ENCODE measurements around the gene ST7L.
"Not testable (repeated sequence)": the region's sequence is repeated elsewhere in the genome, so short reads cannot be mapped to it uniquely, and the experiment has no call there.

Gene ST7L

DNA sequence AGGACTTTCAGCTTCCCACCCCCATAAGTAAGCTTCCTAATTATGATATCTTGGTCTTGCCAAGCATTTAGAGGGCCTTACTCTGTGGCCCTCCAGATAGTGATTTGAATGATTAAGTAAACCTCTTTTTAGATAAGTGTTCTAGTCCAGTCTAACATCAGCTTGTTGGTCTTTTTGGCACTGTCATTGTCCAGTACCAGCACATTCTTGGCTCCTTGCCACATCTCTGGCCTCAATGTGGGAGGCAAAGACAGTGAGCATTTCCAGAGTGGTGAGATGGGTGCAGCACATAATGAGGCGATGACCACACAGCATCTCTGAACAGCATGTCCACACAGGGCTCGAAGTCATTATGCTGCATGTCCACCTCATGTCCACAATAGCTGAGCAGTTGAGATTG is 6.8 kb upstream of the ST7L start:
- POLR2A ChIA-PET: no interaction called here
- no peak for DNase-seq (ENCODE audit: low read depth, low spot score)
- no peak overlapping the region for H3K4me3 ChIP-seq (ENCODE audit: low read depth, low read length)
- CTCF ChIA-PET: interaction anchor here (0.7 to 1.2 kb wide), 3 partner anchors 11 to 159 kb away, joined by 3 to 5 read pairs (median 4); no protein-coding TSS in a partner anchor
- TF ChIP-seq, protein P1, sequence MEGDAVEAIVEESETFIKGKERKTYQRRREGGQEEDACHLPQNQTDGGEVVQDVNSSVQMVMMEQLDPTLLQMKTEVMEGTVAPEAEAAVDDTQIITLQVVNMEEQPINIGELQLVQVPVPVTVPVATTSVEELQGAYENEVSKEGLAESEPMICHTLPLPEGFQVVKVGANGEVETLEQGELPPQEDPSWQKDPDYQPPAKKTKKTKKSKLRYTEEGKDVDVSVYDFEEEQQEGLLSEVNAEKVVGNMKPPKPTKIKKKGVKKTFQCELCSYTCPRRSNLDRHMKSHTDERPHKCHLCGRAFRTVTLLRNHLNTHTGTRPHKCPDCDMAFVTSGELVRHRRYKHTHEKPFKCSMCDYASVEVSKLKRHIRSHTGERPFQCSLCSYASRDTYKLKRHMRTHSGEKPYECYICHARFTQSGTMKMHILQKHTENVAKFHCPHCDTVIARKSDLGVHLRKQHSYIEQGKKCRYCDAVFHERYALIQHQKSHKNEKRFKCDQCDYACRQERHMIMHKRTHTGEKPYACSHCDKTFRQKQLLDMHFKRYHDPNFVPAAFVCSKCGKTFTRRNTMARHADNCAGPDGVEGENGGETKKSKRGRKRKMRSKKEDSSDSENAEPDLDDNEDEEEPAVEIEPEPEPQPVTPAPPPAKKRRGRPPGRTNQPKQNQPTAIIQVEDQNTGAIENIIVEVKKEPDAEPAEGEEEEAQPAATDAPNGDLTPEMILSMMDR (IDR thresholded peaks at IDR 0.05; ENCODE audit: insufficient read depth, low read length, missing control alignments): no peak

DNA sequence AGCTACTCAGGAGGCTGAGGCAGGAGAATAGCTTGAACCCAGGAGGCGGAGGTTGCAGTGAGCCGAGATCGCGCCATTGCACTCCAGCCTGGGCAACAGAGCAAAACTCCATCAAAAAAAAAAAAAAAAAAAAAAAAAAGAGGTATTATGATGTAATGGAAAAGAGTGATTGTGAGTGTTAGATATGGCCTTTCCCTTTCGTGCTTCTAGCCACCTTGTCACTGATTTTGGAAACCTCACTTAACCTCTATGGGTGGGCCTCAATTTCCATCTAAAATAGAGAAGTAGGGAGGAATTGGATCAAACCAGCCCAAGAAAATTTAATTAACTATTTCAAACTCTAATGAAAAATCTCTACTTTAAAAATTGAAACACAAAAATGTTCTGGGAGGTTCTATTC is 5.6 kb upstream of the ST7L start:
- DNase-seq (ENCODE audit: low read depth, low spot score); CTCF ChIA-PET; POLR2A ChIA-PET; H3K4me3 ChIP-seq (ENCODE audit: low read depth, low read length): not testable (repeated sequence)

DNA sequence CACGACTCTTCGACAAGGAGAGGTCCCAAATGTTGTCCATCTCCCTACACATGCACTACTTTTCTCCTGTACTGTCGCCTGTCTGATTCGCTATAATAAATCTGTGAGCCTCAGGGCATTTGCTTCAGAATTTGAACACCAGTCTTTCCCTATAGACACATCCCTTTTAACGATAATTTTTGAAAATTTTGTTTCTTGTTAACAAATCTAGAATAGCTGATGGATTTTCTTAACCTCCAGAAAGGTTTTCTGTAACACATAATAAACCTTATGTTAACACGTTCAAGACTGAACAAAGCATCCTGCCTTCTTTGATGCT is 1.4 kb upstream of the ST7L start:
- ChIA-PET POLR2A (no interaction called here), CTCF (interaction anchor here (1.4 to 3.1 kb wide), 2 partner anchors 88 to 115 kb away, joined by 3 to 14 read pairs; no protein-coding TSS in a partner anchor)
- H3K4me3 ChIP-seq (ENCODE audit: low read depth, low read length): peak overlapping the region; percentile 100
- no peak for DNase-seq (ENCODE audit: low read depth, low spot score)
- TF ChIP-seq, protein P1 (IDR thresholded peaks at IDR 0.05; ENCODE audit: insufficient read depth, low read length, missing control alignments): no peak

DNA sequence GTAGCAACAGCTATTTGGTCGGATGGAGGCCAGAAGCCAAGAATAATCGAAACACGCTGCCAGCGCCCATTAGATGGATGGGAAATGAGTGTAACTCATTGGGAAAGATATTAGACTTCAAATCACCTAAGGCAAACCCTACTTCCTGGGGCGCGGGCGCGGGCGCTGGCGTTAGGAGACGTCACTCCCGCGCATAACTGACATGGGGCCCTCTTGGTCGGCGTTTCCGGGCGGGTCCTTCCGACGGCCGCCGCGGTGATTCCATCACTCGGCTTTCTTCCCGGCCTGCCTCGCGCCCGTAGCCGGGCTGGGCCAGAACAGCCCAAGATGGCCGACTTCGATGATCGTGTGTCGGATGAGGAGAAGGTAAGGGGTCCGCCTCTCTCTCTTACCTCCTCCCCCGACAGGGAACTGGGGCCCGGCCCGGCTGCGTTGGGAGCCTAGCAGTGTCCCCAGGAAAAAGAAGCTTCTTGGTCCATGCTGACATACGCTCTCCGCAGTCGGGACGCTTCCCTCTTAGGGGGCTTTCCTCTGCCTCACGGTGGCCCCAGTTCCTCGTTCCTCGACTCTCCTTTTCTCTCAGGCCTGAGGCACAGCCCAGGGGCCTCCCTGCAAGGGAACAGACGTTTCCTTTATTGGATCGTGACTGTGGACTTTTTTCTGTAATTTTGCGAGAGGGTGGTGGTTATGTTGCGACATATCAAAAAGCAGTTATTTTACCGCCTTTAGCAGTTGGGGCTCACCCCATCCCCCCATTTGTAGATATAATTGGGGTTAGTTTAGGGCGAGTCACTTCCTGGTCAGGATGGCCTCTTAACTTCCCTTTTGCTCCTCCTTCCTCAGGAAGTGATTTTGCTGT is 806 bp upstream of the ST7L start, which contains the start of gene CAPZA1:
TSS of gene CAPZA1 (plus strand) at position 315 of the 859 bp plus-strand sequence. CDS start at position 328, 13 bp downstream.
- CTCF ChIA-PET: interaction anchor here (1.0 to 12.7 kb wide), 7 partner anchors 8 to 226 kb away, joined by 3 to 228 read pairs (median 5); partner anchors contain the start of genes CTTNBP2NL and MOV10

DNA sequence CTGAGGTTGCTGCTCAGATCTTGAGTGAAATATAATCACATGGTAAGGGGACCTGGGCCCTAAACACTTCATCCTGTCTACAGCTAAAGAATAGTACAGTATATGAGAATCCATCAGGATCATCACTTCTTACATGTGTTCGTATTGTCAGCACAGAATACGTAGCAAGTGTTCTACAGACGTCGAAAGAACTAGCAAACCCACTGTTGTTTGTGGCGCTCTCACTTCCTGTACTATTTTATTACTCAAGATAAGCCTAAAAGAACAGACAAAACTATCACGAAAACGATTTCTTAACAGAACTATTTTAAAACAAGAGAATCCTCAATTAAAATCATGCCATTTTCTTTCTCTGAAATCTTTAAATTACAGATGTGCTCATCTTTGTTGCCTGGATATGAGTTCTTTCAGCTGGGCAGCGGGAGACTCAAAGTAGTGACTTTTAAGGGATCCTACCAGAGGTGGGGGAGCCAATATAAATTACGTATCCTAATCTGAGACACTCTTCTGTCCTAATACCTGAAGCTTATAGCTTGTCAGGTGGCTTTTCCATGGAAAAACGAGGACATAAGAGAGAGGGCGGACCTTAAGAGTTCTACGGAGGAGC is 724 bp downstream of the ST7L start:
- TF ChIP-seq, protein P1 (IDR thresholded peaks at IDR 0.05; ENCODE audit: insufficient read depth, low read length, missing control alignments): no peak
- no peak for DNase-seq (ENCODE audit: low read depth, low spot score)
- CTCF ChIA-PET: interaction anchor here (0.7 to 12.7 kb wide), 10 partner anchors 55 to 257 kb away, joined by 3 to 228 read pairs (median 5); partner anchors contain the start of genes CTTNBP2NL and MOV10
- POLR2A ChIA-PET: interaction anchor here (0.8 to 1.4 kb wide), 4 partner anchors 11 to 117 kb away, joined by 3 to 8 read pairs (median 6); no protein-coding TSS in a partner anchor
- peak overlapping the region; percentile 100 for H3K4me3 ChIP-seq (ENCODE audit: low read depth, low read length)

More for the DNA sequence above, 806 bp upstream of the ST7L start, which contains the start of gene CAPZA1:
- TF ChIP-seq, protein P1 (IDR thresholded peaks at IDR 0.05; ENCODE audit: insufficient read depth, low read length, missing control alignments): no peak
- DNase-seq (ENCODE audit: low read depth, low spot score): peak; percentile 59
- peak within 1 kb of the TSS; percentile 100 for H3K4me3 ChIP-seq (ENCODE audit: low read depth, low read length)
- POLR2A ChIA-PET: interaction anchor here (0.6 to 1.4 kb wide), 7 partner anchors 54 to 225 kb away, joined by 3 to 8 read pairs (median 4); partner anchors contain the start of genes MOV10 and RHOC

DNA sequence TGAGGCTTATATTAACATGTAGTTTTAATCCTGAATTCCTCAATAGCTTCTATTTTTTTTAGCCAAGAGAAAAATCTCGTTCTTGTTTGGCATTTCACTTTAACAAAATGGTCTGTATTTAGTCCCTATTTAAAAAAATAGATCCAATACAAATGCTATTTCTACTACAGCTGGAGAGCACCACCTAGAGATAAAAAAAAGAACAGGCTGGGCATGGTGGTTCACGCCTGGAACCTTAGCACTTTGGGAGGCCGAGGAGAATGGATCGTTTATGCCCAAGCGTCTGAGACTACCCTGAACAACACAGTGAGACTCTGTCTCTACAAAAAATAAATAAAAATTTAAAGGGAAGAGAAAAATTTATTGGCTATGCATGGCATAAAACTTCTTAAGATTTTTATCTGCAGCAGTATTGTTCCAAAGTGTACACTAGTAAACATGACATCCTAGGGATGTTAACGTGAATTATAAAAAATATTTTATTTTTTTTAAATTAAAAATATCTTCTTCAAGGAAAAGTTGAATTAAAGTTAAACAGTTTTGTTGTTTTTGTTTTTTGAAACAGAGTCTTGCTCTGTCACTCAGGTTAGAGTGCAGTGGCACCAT is 4.4 kb downstream of the ST7L start:
- DNase-seq (ENCODE audit: low read depth, low spot score): no peak
- CTCF ChIA-PET: interaction anchor here (0.6 to 12.7 kb wide), 43 partner anchors 9 to 316 kb away, joined by 3 to 228 read pairs (median 5); partner anchors contain the start of genes CTTNBP2NL and RHOC
- TF ChIP-seq, protein P1 (IDR thresholded peaks at IDR 0.05; ENCODE audit: insufficient read depth, low read length, missing control alignments): peak; percentile 62
- POLR2A ChIA-PET: interaction anchor here (1.2 kb wide), 1 partner anchor 113 kb away, joined by 3 read pairs; no protein-coding TSS in a partner anchor
- H3K4me3 ChIP-seq (ENCODE audit: low read depth, low read length): no peak overlapping the region
